Fibroblast of gingiva (primary cell): ENCODE measurements around the gene FGD5.

Experiments used
- DNase-seq: peaks from one replicate; pipeline ENCODE4 v3.0.0-alpha.2; 2011; ENCODE audit warnings: low read depth

Gene FGD5

GRCh38 chr3:14852058-14852594 is 33.4 kb downstream of the FGD5 start:
- no peak for DNase-seq

- DNase-seq, result no peak
Observed at GRCh38 chr3:14852717-14853116, 34.0 kb downstream of the FGD5 start.

DNA sequence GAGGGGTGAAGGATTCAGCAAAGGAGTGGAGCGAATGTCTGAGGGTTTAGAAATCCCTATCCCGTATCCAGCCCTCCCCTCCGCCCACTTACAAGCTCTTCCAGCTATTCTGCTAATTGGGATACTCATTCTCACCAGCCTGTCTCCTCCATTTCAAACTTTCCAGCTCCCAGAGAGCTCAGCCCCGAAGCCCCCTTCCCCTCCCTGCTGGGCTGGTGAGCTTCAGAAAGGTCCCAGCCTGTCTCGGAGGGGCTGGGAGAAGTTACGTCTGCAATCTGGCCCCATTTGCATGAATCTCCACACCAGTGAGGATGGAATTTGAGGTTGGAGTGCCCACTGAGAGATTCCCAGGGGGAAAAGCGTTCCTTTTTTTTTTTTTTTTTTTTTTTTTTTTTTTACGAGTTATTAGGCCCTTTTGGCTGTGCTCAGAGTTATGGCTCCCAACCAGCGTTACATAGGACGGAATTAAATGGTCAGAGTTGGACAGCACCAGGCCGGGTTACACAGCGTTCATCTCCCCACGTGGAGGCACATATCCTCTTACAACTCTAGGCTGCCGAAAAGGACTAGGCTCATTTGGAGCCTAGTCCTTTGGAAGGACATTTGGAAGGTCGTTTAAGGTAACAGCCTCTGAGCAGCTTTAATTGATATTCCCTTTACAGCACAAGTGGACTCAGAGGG is 34.6 kb downstream of the FGD5 start:
- DNase-seq, result no peak

GRCh38 chr3:14857506-14857905 is 38.7 kb downstream of the FGD5 start:
- DNase-seq, result no peak

DNA sequence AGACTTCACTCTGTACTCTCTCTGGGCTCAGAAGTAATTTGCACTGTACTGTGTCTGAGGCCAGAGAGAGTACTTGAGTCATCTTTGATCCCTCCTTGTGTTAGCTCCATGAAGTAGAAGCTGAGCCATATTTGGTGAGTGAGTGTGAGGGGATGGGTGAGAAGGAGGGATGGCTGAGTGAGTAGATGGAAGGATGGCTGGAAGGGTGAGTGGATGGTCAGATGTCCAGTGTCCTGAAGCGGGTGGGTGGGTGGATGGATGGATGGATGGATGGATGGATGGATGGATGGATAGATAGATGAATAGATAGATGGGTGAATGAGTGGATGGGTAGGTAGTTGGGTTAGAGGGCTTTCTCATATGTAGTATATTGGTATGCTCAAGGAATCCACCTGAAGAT is 39.3 kb downstream of the FGD5 start:
- no peak for DNase-seq

- DNase-seq, result no peak
Observed at GRCh38 chr3:14859880-14860279, 41.1 kb downstream of the FGD5 start.

- DNase-seq, result no peak
Observed at GRCh38 chr3:14861031-14861430, 42.3 kb downstream of the FGD5 start.

DNA sequence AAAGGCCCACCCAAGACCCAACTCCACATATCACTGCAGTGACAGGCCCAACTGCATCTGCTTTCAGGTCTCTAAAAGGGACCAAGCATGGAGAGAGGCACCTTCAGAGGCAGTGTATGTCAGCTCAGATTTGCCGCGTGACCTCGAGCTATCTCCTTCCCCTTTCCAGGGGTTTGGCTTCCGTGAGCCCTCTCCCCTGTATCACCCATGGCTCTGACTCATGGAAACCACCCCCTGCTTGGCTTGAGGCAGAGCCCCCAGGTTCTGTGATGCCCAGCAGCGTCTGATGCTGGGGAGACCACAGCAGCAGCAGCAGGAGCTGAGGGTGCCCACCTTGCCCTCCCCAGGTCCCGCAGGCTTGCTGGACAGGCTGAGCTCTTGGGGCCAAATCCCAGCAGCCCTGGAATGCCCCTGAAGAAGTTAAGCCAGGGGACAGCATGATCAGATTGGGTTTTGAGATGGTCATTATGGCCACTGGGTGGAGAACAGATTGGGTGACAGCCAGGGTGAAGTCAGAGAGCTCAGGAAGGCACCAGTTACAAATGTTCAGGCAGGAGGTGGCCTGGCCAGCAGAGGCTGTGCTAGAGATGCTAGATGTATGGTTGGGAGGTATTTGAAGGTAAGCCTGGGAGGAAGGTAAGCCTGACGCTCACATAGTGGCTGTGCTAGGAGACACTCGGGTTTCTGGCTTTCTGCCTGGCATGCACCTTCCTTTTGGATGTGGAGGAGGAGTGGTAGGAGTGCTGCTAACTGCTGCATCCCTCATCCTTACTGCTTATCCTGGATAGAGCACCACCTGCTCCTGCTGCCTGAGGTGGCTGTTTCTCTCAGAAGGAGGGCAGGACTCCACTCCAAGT is 42.9 kb downstream of the FGD5 start:
- DNase-seq, result no peak

- DNase-seq, result no peak
Observed at GRCh38 chr3:14862303-14862660, 43.5 kb downstream of the FGD5 start.

DNA sequence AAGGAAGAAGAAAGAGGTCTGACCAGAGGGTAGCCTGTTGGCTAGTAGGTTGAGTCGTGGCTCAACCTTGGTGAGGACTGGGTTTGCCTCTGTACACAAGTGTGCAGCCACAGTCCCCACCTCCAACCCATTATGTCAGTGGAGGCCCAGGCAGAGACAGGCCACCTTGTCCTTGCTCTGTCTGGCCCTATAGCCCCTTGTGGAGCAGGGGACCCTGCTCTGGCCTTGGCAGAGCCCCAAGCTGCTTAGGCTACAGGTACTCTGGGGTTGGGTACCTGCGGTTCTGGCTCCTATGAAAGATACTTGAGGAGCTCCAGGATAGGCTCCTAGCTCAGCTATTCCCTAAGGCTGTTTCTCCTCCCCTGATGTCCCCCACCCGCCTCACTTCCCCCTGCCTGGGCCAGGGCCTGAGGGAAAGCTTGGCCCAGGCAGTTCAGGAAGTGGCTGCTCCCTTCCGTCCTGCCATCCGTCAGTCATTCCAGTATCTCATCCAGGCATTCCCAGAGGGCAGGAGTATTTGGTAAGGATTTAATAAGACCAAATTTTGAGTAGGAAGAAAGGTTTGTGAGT is 44.0 kb downstream of the FGD5 start:
- no peak for DNase-seq

DNA sequence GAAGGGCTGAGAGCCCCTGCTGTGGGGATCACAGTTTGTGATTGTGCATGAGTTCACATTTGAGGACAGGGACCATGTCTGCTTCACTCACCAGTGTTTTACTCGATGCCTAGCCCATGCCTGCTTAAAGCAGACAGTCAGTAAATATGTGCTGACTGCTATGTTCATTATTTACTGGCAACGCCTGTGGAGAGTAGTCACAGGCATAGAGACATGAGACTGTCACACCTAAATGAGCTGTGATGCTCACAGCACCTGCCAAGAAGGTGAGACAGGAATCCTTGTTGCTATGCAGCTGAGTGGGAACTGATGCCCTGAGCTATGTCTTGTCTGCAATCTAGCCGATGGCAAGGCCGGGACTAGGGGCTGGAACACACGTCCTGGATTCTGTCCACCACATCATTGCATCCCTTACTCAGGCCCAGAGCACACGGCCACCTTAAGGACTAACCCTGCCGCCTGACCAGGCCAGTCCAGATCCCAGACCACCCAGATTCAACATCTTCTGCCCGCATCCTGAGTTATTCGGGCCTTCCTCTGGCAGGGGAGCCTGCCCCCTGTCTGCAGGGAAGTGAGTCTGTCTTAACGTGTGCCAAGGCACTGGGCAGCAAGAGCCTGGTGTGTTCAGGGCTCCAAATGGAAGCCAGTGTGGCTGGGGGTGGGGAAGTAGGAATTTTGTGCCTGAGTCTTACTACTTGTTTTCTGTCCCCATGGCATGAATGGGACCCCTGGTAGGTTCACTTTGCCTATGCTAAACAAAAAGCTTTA is 44.8 kb downstream of the FGD5 start:
- no peak for DNase-seq

DNA sequence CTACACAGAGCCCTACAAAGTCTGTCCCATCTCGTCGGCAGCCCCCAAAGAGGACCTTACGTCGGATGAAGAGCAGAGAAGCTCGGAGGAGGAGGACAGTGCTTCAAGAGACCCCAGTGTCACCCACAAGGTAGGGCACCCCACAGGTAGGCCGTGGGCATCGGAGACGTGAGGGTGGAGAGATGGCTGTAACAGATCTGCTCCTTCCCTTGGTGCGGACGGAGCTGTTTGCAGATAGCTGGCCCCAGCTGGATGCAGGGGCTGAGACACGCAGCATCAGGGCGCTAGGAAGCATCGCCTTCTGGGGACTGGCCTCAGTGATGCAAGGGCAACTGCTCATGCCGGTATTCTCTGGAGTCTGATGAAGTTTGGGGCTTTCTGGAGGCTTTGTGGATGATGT is 45.4 kb downstream of the FGD5 start:
- DNase-seq, result no peak

DNA sequence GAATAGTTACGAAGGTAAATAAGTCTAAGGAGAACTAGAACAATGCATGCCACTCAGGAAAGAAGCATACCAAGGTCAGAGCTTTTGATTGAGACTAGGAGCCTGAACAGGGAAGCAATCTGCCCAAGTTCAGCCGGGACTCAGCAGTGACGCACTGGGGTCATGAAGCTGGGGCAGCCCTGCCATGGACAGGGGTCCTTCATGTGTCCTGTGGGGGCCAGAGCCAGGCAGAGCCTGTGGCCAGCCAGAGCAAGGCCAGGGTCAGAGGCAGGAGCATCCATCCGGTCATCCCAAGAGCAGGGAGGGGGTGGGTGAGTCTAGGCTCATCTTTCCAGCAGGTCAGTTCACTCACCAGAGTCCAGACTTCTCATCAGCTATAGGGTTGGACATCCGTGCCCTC is 47.9 kb downstream of the FGD5 start:
- DNase-seq, result no peak

DNA sequence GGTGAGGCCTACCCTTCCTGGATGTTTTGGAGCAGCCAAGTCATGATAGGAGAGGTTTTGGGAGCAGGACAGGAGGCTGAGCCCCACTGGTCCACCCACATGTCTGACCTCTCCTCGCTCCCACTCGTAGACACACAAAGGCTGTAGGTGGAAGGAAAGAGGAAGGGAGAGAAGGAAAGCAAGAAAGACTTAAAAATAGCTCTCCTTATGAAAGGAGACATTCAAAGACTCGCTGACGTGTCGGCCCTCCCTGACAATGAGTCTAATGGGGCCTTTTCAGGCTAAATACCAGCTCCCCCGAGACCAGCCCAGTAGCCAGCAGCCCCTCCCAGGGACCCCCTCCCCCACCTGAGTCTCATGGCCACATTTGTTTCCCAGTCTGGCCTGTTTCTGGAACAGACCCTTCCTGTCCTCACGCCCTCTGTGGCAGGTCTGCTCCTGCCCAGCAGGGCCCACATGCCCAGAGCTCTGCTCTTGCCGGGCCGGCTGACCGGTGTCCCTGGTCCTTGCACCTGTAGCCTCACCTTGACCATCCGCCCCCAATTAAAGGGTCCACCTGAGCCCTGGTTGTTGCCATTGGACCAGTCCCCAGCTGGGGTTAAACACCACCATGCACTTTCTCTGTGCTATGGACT is 49.3 kb downstream of the FGD5 start:
- DNase-seq, result no peak

- DNase-seq, result no peak
Observed at GRCh38 chr3:14869917-14870782, 51.4 kb downstream of the FGD5 start.

GRCh38 chr3:14870783-14871060 is 52.0 kb downstream of the FGD5 start:
- no peak for DNase-seq

DNA sequence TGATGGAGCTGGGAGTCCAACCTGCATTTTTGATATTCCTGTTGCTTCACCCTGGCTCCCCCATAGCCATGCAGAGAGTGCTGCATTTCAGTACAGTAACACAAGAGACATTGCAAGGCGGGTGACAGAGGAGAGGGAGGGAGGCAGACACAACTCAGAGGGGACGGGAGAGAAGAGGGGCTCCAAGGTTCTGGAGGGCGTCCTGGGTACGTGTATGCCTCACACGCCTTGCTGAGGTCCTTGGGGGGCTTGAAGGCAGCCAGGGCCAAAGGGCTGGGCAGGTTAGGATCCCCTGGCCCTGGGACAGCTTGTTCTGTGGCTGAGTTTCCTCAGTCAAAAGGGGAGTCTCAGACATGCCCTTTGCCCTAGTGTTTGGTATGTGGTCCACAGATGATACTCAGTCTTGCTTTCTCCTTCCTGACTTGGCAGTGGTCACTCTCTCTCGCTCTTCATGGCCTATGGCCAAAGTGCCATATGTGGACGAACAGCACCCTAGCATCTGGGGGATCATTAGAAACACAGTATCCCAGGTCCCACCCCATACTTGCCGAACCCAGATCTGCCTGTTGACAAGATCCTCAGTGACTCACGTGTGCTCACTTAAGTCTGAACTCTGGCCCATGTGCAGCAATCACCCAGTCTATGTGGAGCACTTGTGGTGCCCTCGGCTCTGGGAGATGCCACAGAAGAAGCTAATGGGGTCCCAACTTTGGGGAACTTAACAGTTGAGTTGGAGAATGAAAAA is 52.9 kb downstream of the FGD5 start:
- peak; percentile 10 for DNase-seq

DNA sequence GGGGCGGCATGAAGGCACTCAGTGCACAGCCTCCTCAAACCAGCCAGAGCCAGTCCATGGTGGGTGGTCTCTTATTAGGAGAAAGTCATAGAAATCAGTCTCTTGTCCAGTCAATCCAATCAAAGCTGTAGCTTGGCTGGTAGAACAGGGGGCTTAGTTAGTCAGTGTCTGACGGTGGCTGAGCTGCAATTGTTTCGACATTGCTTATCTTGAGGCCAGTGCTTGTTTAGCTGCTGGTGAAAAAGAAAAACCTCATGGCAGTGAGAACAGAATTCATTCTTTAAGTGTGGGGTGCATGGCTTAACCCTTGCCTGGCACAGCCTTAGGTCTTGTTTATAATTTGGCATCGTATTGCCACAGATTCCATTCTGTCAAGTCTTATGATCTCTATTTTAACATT is 53.9 kb downstream of the FGD5 start:
- DNase-seq, result no peak

GRCh38 chr3:14874784-14875183 is 56.0 kb downstream of the FGD5 start:
- DNase-seq, result no peak

GRCh38 chr3:14875411-14876175 is 56.8 kb downstream of the FGD5 start:
- no peak for DNase-seq
